Measurements from ENCODE around the gene EIF3F. TPM values are rescaled to one million over a fixed set of nuclear protein-coding genes. Genes with fewer than 3 reads are reported as not detected.

The EIF3F gene
- total and polyA plus RNA-seq, 2 of the 8 experiments (the other 6 are each of a cell fraction or from before 2014, with no cell fraction given) = 222 to 388 TPM

- H3K79me1 ChIP-seq (ENCODE audit: low read depth, low read length) = no peaks in the 10 kb centered on the region
- no peak overlapping the region for H4K5ac ChIP-seq (ENCODE audit: insufficient read length, low read depth, low read length)
- no peak overlapping the region for H3K9ac ChIP-seq (replicated peaks in 1 of 4; ENCODE audit: extremely low read depth in 1 of 4, low read depth in 3 of 4, low read length in 3 of 4)
- no peaks in the 10 kb centered on the region for H3K23me2 ChIP-seq (ENCODE audit: low read depth, low read length)
- no peak overlapping the region for H3K4me3 ChIP-seq (ENCODE audit: extremely low read depth in 1 of 4, insufficient read depth in 2 of 4, low read depth in 3 of 4, low read length in 4 of 4)
- no peak overlapping the region for H2BK5ac ChIP-seq (ENCODE audit: low read depth, low read length)
- H2BK15ac ChIP-seq (ENCODE audit: low read length) = no peak overlapping the region
- H3K27ac ChIP-seq (ENCODE audit: low read depth, low read length) = no peak overlapping the region
- H4K20me1 ChIP-seq (replicated peaks in 1 of 2; ENCODE audit: control insufficient read depth in 1 of 2, insufficient read depth in 2 of 2, low read length in 2 of 2) = peaks cover 0 to 1% of the 10 kb centered on the region in 2 experiments
- H3K27me3 ChIP-seq (replicated peaks in 1 of 4; ENCODE audit: control insufficient read depth in 3 of 4, extremely low read depth in 1 of 4, insufficient read depth in 3 of 4, low read length in 3 of 4) = no peaks in the 10 kb centered on the region
- CTCF ChIA-PET (ENCODE audit: partially characterized antibody) = interaction anchor here (1.1 to 15.7 kb wide), 2 partner anchors 13 to 94 kb away, joined by 4 to 769 read pairs; partner anchors contain the start of gene EIF3F
- no peak for FAIRE-seq
- no peak for DNase-seq (ENCODE audit: low read depth in 1 of 2, low spot score in 2 of 2)
- H3K56ac ChIP-seq (replicated peaks; ENCODE audit: insufficient read length, low read depth, low read length) = no peak overlapping the region
- TF ChIP-seq POLR2AphosphoS5 (IDR thresholded peaks at IDR 0.05; ENCODE audit: low read depth, low read length) (no peak), ATF3 (IDR thresholded peaks at IDR 0.05; ENCODE audit: insufficient read depth, low read depth, low read length) (no peak), E2F6 (IDR thresholded peaks at IDR 0.05) (no peak), JUND (IDR thresholded peaks at IDR 0.05; ENCODE audit: low read length) (no peak), ATF2 (IDR thresholded peaks at IDR 0.05; ENCODE audit: low read length) (no peak), SP1 (IDR thresholded peaks at IDR 0.05; ENCODE audit: low read depth, low read length) (no peak), JUN (IDR thresholded peaks at IDR 0.05; ENCODE audit: low read depth, low read length) (no peak)
- no peak overlapping the region for H2AFZ ChIP-seq (ENCODE audit: low read length)
- H4K91ac ChIP-seq (replicated peaks; ENCODE audit: insufficient read length, low read length) = no peak overlapping the region
- no peak overlapping the region for H3K18ac ChIP-seq (ENCODE audit: extremely low read depth, low read length)
- POLR2A ChIA-PET (ENCODE audit: partially characterized antibody) = interaction anchor here (1.2 to 4.1 kb wide), 6 partner anchors 8 to 107 kb away, joined by 3 to 20 read pairs (median 9); no protein-coding TSS in a partner anchor
- H2AK5ac ChIP-seq (ENCODE audit: low read depth, low read length) = no peak overlapping the region
- H3K4me2 ChIP-seq (ENCODE audit: insufficient read depth in 1 of 2, low read depth in 2 of 2, low read length in 2 of 2) = no peak overlapping the region
- WGBS, 2 experiments (ENCODE audit: extremely low coverage in 1 of 2, insufficient coverage in 1 of 2, insufficient read length in 1 of 2, insufficient replicate concordance in 2 of 2, low coverage in 1 of 2, low lambda C conversion rate in 2 of 2, missing lambda C conversion rate in 1 of 2) = 74% methylated on average over 5 of the region's 5 CpGs; no CpG with 5 or more reads in 1 of the 2 experiments
- no peak overlapping the region for H3K23ac ChIP-seq (ENCODE audit: insufficient read length)
- no peak overlapping the region for H2BK20ac ChIP-seq (ENCODE audit: low read length)
- H3K9me3 ChIP-seq (ENCODE audit: insufficient read depth in 2 of 2, low read depth in 1 of 2, low read length in 1 of 2) = no peaks in the 10 kb centered on the region
- H3K4ac ChIP-seq (replicated peaks; ENCODE audit: insufficient read length, low read depth, low read length) = no peak overlapping the region
- H2BK12ac ChIP-seq (ENCODE audit: low read depth, low read length) = no peak overlapping the region
- H3K14ac ChIP-seq (ENCODE audit: insufficient read length) = no peak overlapping the region
- no peak overlapping the region for H2BK120ac ChIP-seq (replicated peaks; ENCODE audit: low read depth, low read length)
- H3K4me1 ChIP-seq (replicated peaks in 1 of 4; ENCODE audit: control insufficient read depth in 3 of 4, insufficient read depth in 4 of 4, low read length in 3 of 4) = no peaks in the 10 kb centered on the region
- H4K8ac ChIP-seq (ENCODE audit: extremely low read depth, insufficient read depth, low read length) = no peak overlapping the region
- no peaks in the 10 kb centered on the region for H3K79me2 ChIP-seq (ENCODE audit: control insufficient read depth in 1 of 2, insufficient read depth in 2 of 2, low read length in 2 of 2)
- H3K36me3 ChIP-seq (ENCODE audit: control insufficient read depth in 2 of 4, insufficient read depth in 4 of 4, low read length in 3 of 4) = peaks cover 12 to 33% (median 30%) of the 10 kb centered on the region in 4 experiments
Measured at GRCh38 chr11:8000390-8000789, 13.3 kb downstream of the EIF3F start.

Measured in H1 (cell line).